NCI-H226 (cell line): ENCODE data around the gene PTPRN2.

Experiments
- DNase-seq: peaks from one replicate; pipeline ENCODE4 v3.0.0-alpha.2; 2015

PTPRN2 gene

GRCh38 chr7:157540606-157541294 lies 1046.9 kb downstream of the PTPRN2 start:
- DNase-seq, result no peak

- DNase-seq, result no peak
Measured at GRCh38 chr7:157540020-157540419, 1047.6 kb downstream of the PTPRN2 start.

- no peak for DNase-seq
Measured at GRCh38 chr7:157539521-157539920, 1048.1 kb downstream of the PTPRN2 start.

GRCh38 chr7:157538735-157539134 lies 1048.9 kb downstream of the PTPRN2 start:
- no peak for DNase-seq

- no peak for DNase-seq
Measured at GRCh38 chr7:157538321-157538720, 1049.3 kb downstream of the PTPRN2 start.

- no peak for DNase-seq
Measured at GRCh38 chr7:157537056-157537455, 1050.6 kb downstream of the PTPRN2 start.

- DNase-seq, result no peak
Measured at GRCh38 chr7:157532068-157532467, 1055.6 kb downstream of the PTPRN2 start.

- DNase-seq, result no peak
Measured at GRCh38 chr7:157529768-157530560, 1057.7 kb downstream of the PTPRN2 start.

- no peak for DNase-seq
Measured at GRCh38 chr7:157528785-157529341, 1058.8 kb downstream of the PTPRN2 start.

GRCh38 chr7:157527686-157528085 lies 1059.9 kb downstream of the PTPRN2 start:
- no peak for DNase-seq

GRCh38 chr7:157526913-157527634 lies 1060.5 kb downstream of the PTPRN2 start:
- DNase-seq, result no peak

- DNase-seq, result no peak
Measured at GRCh38 chr7:157526005-157526912, 1061.4 kb downstream of the PTPRN2 start.

- DNase-seq, result no peak
Measured at GRCh38 chr7:157525491-157525915, 1062.1 kb downstream of the PTPRN2 start.

GRCh38 chr7:157524731-157525130 lies 1062.9 kb downstream of the PTPRN2 start:
- no peak for DNase-seq

- no peak for DNase-seq
Measured at GRCh38 chr7:157523766-157524421, 1063.7 kb downstream of the PTPRN2 start.

GRCh38 chr7:157523371-157523765 lies 1064.3 kb downstream of the PTPRN2 start:
- no peak for DNase-seq

GRCh38 chr7:157522954-157523353 lies 1064.7 kb downstream of the PTPRN2 start:
- no peak for DNase-seq

GRCh38 chr7:157522189-157522588 lies 1065.4 kb downstream of the PTPRN2 start:
- no peak for DNase-seq

GRCh38 chr7:157521752-157522151 lies 1065.9 kb downstream of the PTPRN2 start:
- DNase-seq, result no peak

GRCh38 chr7:157521061-157521731 lies 1066.4 kb downstream of the PTPRN2 start:
- DNase-seq, result no peak

GRCh38 chr7:157520249-157520648 lies 1067.4 kb downstream of the PTPRN2 start:
- no peak for DNase-seq
